ENCODE measurements around the gene AP4S1.
A peak's percentile ranks its signal among the peaks of the same experiment; 100 is the strongest.
"Not testable (repeated sequence)": the region's sequence is repeated elsewhere in the genome, so short reads cannot be mapped to it uniquely, and the experiment has no call there.

AP4S1 gene

DNA sequence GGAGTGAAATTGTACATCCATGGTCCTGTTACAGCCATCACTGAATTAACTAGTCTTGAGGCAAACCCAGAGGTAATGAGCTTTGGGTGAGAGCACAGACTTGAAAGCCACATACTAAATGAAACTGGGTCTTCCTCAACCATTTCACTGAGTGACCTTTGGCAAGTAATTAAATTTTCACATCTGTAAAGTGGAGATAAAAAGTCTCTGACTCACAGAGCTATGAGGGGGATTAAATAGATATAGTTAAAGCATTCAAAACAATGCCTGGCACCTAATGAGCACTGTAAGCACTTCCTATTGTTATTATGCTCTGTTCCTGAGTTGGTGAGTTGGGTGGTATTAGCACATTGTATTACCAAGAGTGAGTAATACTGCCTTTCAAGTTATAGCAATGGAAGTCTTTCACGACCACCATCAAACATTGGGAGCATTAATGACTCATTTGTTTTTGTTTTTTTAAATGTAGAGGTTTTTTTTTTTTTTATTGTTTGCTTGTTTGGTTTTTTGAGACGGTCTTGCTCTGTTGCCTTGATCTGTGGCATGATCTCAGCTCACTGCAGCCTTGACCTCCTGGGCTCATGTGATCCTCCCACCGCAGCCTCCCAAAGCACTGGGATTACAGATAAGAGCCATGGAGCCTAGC, 13.2 kb downstream of the AP4S1 start:
- FAIRE-seq = peak; percentile 54
- no peak for DNase-seq (ENCODE audit: insufficient read length, low spot score)

DNA sequence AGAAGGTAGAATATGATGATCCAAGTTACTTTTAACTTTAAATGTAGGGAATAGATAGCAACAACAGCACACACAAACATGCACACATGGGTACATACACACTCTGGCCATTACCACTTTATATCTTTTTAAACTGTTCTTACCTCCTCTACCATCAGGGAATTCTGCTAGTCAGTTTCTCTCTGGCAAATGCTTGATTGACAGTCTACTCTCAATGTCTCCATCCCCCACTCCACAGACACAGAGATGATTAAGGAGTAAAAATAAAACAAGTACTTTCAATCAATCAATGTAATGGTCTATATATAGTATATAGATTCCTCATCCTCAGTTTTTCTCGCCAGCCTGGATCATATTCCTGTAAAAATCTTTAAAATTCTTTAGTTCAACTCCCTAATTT, 16.9 kb downstream of the AP4S1 start:
- DNase-seq (ENCODE audit: insufficient read length, low spot score) (no peak), FAIRE-seq (no peak)

DNA sequence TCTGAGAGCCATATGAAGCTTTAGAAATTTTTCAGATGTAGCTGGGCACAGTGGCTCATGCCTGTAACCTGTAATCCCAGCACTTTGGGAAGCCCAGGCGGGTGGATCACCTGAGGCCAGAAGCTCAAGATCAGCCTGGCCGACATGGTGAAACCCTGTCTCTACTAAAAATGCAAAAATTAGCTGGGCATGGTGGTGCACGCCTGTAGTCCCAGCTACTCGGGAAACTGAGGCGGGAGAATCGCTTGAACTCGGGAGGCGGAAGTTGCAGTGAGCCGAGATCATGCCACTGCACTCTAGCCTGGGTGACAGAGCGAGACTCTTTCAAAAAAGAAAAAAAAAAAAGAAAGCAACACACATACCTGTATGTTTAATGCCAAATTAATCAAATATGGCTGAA, 17.4 kb downstream of the AP4S1 start:
- DNase-seq (ENCODE audit: insufficient read length, low spot score); FAIRE-seq: not testable (repeated sequence)

DNA sequence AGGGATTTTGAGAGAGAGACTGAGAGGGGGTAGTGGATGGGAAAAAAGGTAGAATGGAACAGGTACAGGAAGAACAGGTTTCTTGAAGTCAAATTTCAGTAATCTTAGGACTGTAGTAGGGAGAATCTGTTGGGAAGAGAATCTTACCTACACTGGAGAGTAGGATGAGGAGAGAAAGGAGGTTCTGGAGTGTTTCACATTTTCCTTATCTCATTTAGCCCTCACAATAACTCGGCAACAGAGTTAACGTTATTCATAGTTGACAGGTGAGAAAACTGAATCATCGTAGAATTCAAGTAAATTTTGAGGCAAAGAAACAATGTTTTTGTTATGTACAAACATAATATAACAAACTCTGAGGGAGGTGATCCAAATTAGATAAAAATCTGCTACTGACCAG, 17.9 kb downstream of the AP4S1 start:
- FAIRE-seq = no peak
- no peak for DNase-seq (ENCODE audit: insufficient read length, low spot score)

DNA sequence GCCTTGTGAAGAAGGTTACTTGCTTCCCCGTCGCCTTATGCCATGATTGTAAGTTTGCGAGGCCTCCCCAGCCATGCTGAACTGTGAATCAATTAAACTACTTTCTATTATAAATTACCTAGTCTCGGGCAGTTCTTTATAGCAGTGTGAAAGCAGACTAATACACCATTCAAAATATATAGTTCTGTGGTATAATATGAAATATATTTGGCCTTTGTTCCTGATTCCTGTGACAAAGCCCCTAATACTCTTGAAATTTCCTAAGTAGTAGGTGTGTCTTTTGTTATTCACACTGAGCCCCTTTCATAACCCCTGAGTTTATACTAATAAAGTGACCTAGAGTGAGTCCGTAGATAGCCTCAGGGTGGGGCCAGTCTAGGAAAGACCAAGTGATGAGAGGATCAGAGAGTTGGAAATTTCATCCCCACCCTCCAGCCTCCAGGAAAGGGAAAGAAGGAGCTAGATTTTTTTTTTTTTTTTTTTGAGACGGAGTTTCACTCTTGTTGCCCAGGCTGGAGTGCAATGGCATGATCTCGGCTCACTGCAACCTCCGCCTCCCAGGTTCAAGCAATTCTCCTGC, 20.1 kb downstream of the AP4S1 start:
- no peak for FAIRE-seq
- no peak for DNase-seq (ENCODE audit: insufficient read length, low spot score)

DNA sequence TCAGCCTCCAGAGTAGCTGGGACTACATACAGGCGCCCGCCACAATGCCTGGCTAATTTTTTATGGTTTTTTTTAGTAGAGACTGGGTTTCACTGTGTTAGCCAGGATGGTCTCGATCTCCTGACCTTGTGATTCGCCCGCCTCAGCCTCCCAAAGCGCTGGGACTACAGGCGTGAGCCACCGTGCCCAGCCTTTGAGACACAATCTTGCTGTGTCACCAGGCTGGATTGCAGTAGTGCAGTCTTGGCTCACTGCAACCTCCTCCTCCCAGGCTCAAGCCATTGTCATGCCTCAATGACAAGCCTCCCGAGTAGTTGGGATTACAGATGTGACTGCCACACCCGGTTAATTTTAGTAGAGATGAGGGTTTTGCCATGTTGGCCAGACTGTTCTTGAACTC, 22.1 kb downstream of the AP4S1 start:
- DNase-seq (ENCODE audit: insufficient read length, low spot score) = no peak
- FAIRE-seq = no peak

DNA sequence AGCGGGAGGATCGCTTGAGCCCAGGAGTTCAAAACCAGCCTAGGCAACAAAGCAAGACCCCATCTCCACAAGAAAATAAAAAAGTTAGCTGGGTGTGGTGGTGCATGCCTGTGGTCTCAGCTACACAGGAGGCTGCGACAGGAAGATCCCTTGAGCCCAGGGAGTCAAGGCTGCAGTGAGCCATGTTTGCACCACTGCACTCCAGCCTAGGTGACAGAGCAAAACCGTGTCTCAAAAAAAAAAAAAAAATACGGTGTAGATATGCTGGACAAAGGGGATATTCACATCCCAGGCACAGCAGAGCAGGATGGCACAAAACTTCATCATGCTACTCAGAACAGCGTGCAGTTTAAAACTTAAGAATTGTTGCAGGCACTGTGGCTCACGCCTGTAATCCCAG, 25.6 kb downstream of the AP4S1 start:
- no peak for FAIRE-seq

DNA sequence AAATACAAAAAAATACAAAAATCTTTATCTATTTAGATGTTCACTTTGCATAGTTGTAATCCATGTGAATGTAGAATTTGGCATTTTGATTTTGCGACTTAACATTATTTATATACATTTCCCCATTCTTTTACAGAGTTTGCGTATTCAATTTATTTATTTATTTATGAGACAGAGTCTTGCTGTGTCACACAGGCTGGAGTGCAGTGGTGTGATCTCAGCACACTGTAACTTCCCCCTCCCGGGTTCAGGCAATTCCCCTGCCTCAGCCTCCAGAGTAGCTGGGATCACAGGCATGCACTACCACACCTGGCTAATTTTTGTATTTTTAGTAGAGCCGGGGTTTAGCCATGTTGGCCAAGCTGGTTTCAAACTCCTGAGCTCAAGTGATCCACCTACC, 26.1 kb downstream of the AP4S1 start:
- FAIRE-seq (no peak), DNase-seq (ENCODE audit: insufficient read length, low spot score) (no peak)

More for the DNA sequence above, 25.6 kb downstream of the AP4S1 start:
- DNase-seq (ENCODE audit: insufficient read length, low spot score) = no peak

DNA sequence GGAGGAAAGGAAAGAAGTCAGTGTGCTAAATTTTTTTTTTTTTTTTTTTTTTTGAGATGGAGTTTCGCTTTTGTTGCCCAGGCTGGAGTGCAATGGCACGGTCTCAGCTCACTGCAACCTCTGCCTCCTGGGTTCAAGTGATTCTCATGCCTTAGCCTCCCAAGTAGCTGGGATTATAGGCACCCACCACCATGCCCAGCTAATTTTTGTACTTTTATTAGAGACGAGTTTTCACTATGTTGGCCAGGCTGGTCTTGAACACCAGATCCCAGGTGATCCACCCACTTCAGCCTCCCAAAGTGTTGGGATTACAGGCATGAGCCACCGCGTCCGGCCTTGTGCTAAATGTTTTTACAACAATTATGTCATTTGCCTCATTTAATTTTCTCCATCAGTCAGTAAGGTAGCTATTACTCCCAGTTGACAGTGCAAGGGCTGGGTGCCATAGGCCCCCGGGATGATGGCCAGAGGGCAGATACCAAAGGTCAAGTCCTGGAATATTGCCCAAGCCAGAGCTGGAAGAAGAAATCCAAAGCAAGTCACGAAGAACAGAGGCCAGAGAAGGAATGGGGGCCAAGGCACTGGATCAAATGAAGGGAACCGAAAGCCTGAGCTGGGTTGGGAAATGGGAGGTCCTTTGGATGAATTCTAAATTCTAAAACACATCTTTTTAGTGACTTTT, 27.6 kb downstream of the AP4S1 start:
- not testable (repeated sequence) for FAIRE-seq; DNase-seq (ENCODE audit: insufficient read length, low spot score)

DNA sequence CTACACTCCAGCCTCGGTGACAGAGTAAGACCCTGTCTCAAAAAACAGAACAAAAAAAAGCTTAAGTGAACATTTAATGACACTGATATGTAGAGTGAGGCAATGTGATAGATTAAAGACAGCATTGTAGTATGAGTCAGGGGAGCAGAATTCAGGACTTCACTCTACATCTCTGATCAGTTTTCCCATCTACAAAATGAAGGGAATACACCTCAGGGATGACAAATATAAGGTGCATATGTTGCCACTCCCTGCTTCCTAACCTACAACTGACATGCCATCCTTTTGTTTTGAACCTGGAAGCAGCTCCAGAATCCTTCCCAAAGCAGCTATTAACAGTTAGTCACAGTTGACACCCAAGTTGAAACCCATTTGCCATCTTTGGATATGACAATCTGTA, 31.6 kb downstream of the AP4S1 start:
- FAIRE-seq (no peak), DNase-seq (ENCODE audit: insufficient read length, low spot score) (no peak)

DNA sequence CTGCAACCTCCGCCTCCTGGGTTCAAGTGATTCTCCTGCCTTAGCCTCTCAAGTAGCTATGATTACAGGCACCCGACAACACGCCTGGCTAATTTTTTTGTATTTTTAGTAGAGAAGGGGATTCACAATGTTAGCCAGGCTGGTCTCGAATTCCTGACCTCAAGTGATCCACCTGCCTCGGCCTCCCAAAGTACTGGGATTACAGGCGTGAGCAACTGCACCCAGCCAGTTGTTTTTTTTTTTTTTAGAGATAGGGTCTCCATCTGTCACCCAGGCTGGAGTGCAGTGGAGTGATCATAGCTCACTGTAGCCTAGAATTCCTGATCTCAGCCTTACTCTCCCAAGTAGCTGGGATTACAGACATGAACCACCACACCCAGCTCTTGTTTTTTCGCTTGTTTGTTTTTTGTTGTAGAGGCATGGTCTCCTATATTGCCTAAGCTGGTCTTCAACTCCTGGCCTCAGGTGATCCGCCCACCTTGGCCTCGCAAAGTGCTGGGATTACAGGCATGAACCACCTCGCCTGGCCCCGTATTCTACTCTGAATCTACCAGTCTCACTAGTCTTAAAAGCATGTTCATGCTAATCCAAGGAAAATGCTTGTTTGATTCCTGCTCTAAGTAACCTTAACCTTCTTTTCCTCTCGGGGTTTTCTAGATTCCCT, 32.4 kb downstream of the AP4S1 start:
- DNase-seq (ENCODE audit: insufficient read length, low spot score) (no peak), FAIRE-seq (no peak)

DNA sequence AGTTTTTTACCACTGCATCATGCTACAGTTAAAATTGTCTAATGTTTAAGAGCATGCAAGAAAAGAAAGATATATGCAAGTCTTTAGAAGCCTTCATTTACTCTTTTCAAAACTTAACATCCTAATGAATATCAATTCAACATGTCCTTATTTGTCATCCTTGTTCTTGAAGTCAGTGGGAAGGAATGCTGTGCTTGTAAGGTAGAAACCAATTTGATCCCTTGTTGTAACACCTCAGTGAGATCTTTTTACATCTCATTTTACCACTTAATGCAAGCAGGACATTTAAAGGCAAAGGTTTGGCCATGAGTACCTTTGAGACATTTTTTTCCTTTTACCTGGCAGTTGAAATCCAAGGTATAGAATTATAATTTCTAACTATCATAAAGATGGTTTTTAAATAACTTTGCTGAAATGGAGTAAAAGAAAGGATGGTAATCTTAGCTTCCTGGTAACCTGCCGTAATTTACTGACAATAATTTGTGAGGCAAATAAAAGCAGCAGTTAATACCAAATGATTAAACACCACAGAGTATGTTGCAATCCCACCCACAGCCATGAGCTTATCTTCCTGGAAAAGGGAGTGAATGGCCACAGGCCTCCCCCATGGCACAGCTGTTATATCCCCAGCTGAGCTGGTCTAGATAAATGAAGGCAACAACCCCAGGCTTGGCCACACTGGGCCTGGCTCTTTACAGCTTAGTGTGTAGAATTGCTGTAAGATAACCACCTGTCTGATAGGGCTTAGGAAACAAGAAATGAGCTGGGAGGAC, 33.9 kb downstream of the AP4S1 start:
- no peak for FAIRE-seq
- no peak for DNase-seq (ENCODE audit: insufficient read length, low spot score)

DNA sequence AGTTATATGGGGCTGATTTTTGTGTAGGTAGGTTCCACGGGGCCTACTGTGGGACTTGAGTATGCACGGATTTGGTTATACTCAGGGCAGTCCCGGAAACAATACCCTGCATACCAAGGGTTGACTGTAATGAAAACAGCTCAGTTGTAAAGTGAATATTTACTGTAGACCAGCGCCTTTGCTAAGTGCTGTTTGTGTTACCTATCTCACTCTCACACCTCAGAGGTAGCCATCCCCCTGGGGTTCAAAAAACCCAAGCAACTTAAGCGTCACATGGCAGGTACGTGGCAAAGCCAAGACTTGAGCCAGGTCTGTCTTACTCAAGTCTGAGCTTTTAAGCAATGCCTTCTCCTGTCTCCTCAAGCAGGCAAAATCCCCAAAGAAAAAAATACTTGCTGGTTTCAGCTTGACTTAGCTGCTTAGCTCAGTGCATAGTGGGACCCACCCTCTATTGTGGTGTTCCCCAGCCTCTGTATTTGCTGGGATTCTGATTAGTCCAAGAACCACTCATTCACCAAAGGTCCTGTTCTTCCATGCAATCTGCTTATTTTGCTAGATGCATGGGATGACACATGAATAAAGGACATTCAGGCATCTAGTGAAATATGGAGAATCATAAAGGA, 34.9 kb downstream of the AP4S1 start:
- FAIRE-seq = no peak
- no peak for DNase-seq (ENCODE audit: insufficient read length, low spot score)

DNA sequence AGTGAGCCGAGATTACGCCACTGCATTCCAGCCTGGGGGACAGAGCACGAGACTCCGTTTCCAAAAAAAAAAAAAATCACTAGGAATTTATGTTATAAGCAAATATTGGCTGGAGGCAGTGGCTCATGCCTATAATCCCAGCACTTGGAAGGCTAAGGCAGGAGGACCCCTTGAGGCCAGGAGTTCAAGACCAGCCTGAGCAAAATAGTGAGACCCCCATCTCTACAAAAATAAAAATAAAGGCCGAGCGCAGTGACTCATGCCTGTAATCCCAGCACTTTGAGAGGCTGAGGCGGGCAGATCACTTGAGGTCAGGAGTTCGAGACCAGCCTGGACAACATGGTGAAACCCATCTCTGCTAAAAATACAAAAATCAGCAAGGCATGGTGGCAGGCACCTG, 37.5 kb downstream of the AP4S1 start:
- not testable (repeated sequence) for FAIRE-seq; DNase-seq (ENCODE audit: insufficient read length, low spot score)

DNA sequence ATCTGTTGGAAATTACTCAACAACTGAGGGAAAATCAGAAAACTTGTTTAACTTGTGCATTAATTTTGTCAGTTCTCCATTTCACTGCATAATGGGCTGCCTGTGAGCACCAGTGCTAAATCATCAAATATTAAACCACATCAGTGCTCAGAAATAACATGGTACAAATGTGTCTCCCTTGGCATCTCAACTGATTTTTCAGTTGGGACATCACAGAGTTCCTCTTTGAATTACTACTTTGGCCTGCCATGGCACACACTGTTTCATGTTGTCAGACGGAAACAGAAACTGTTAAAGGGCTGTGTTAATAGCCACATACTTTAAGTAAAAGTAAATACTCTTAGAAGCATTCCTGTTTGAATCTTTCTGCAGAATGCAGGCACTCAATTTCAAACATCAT, 42.8 kb downstream of the AP4S1 start:
- peak; percentile 22 for DNase-seq (ENCODE audit: insufficient read length, low spot score)
- FAIRE-seq = peak; percentile 61

DNA sequence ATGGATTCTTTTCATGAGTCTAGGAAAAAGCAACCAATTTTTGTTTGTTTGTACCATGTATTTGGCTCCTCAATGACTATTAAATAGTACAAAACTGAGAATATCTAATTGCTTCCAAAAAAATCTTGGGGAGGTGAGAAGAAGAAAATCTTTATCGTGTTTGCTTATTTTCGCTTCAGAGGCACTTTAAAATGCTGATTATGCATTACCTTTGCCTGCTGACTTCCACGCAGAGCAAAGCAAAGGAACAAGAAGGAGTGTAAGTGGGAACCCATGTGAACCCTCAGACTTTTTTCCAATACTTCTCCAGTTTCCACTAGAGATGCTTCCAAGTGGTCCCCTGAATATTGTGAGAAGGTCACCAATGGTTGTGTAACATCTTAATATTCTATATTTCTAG, 43.9 kb downstream of the AP4S1 start:
- FAIRE-seq (no peak), DNase-seq (ENCODE audit: insufficient read length, low spot score) (no peak)

DNA sequence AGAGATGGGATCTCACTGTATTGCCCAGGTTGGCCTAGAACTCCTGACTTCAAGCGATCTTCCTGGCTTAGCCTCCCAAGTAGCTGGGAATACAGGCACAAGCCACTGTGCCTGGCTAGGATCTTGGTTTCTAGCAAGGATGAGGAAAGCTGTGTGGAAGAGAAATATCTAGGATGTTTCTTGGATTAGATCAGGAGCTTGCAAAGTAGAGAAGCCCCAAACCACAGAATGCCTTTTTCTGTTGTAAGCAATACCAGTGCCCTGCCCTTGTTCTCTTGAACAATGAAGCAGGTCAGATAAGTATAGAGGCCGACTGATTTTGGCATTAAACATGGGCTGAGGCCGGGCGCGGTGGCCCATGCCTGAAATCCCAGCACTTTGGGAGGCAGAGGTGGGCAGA, 45.0 kb downstream of the AP4S1 start:
- FAIRE-seq = no peak
- DNase-seq (ENCODE audit: insufficient read length, low spot score) = no peak

DNA sequence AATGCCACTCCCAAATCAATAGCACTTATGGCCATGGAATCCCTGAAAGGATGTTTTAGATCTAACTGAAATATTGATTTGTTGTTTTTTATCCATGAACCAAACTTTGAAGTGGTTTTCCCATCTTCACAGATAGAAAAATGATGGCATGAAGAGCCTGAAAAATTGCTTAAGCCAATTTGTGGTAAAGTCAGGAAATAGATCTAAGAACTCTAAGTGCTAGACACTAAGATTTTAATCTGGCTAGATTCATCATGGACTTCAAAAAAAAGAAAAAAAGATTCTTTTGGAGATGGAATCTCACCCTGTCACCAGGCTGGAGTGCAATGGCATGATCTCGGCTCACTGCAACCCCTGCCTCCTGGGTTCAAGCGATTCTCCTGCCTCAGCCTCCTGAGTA, 45.7 kb downstream of the AP4S1 start:
- FAIRE-seq = no peak
- DNase-seq (ENCODE audit: insufficient read length, low spot score) = no peak

DNA sequence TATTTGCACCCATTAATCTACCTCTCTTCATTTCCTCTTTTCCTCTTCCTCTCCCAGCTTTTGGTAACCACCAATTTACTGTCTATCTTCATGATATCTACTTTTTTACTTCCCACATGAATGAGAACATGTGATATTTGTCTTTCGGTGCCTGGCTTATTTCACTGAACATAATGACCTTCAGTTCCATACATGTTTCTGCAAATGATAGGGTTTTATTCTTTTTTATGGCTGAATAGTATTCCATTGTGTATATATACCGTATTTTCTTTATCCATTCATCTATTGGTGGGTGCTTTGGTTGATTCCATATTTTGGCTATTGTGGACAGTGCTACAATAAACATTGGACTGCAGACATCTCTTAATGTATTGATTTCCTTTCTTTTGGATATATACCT, 49.7 kb downstream of the AP4S1 start:
- no peak for FAIRE-seq
- DNase-seq (ENCODE audit: insufficient read length, low spot score) = no peak

DNA sequence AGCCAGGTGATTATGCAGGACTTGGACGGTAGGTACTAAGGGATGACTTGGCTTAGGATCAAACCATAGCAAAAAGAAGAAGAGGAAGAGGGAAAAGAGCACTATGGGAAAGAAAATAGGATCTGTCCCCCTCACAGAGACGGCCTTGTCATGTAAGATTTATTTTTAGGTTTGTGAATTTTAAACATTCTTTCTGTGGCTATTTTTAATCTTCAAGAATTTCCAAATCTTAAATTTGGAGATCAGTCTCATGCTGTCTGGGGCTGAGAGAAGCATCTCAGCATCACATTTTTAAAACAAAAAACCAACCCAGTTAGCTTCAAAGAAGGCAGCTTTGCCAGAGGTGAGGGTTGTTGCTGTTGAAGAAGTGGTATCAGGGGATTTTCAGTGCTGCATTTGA, 53.3 kb downstream of the AP4S1 start:
- FAIRE-seq (no peak), DNase-seq (ENCODE audit: insufficient read length, low spot score) (no peak)

DNA sequence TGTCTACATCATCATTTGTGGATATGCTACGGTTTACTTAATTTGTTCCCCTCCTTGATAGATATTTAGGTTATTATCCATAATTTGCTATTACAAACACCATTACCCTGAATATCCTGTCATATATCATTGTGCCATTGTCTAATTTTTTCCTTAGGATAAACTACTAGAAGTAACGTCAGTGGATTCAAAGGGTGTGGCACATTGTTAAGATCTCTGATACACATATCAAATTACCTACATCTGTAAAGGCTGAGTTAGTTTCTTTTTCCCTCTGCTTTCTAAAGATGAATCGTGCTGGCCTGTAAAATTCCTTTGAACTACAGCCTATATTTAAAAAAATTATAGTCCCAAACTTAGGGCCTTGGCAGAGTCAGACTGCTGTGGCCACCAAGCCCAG, 54.6 kb downstream of the AP4S1 start:
- DNase-seq (ENCODE audit: insufficient read length, low spot score) (no peak), FAIRE-seq (no peak)

All from GM19239 (cell line).